Astrocyte (in vitro differentiated cells and primary cell): ENCODE measurements around the gene ABCC4. TPM values are rescaled to one million over a fixed set of nuclear protein-coding genes. Genes with fewer than 3 reads are reported as not detected.

Experiments used
- DNase-seq: peaks from one replicate; pipeline ENCODE4 v3.0.0-alpha.2; 2010; ENCODE audit warnings: low read depth
- FAIRE-seq: peaks from 2 replicates; lab custom pipeline; 2011; peaks lifted over from hg19 to GRCh38; lab: Jason Lieb, UNC
- H2AFZ ChIP-seq: 2 replicates; pipeline ENCODE4 v1.6.0; 2012; ENCODE audit warnings: low read depth, low read length, inconsistent platforms
- H3K27ac ChIP-seq: 2 replicates; pipeline ENCODE4 v1.5.1; 2011; ENCODE audit warnings: low read depth, low read length, inconsistent platforms
- H3K27me3 ChIP-seq: 2 replicates; pipeline ENCODE4 v1.6.0; 2011; ENCODE audit warnings: low read length, inconsistent platforms; ENCODE audit not compliant: insufficient read depth
- H3K36me3 ChIP-seq: 2 replicates; pipeline ENCODE4 v1.5.1; 2011; ENCODE audit warnings: low read length, inconsistent platforms; ENCODE audit not compliant: insufficient read depth
- H3K4me1 ChIP-seq: 2 replicates; pipeline ENCODE4 v1.5.1; 2011; ENCODE audit warnings: low read length, inconsistent platforms; ENCODE audit not compliant: insufficient read depth
- H3K4me2 ChIP-seq: 2 replicates; pipeline ENCODE4 v1.6.0; 2012; ENCODE audit warnings: low read length, inconsistent platforms
- H3K4me3 ChIP-seq: 2 replicates; pipeline ENCODE4 v1.5.1; 2011; ENCODE audit warnings: low read depth, mild to moderate bottlenecking, low read length, inconsistent platforms; ENCODE audit not compliant: insufficient read depth
- H3K79me2 ChIP-seq: 2 replicates; pipeline ENCODE4 v1.6.0; 2012; ENCODE audit warnings: mild to moderate bottlenecking, low read length, inconsistent platforms; ENCODE audit not compliant: insufficient read depth
- H3K9ac ChIP-seq: 2 replicates; pipeline ENCODE4 v1.6.0; 2012; ENCODE audit warnings: mild to moderate bottlenecking, low read length, inconsistent platforms
- H3K9me3 ChIP-seq: 2 replicates; pipeline ENCODE4 v1.5.1; 2012; ENCODE audit warnings: low read depth, mild to moderate bottlenecking, low read length, inconsistent platforms; ENCODE audit not compliant: insufficient read depth
- H4K20me1 ChIP-seq: 2 replicates; pipeline ENCODE4 v1.6.0; 2012; ENCODE audit warnings: low read length, inconsistent platforms; ENCODE audit not compliant: insufficient read depth
- H3K27ac Mint-ChIP-seq: one replicate; pipeline ENCODE4 v1.8.0; 2021; ENCODE audit warnings: mild to moderate bottlenecking, mixed read lengths; ENCODE audit not compliant: unreplicated experiment
- H3K27me3 Mint-ChIP-seq: one replicate; pipeline ENCODE4 v1.8.0; 2021; ENCODE audit warnings: low read depth, mixed read lengths; ENCODE audit not compliant: unreplicated experiment
- H3K36me3 Mint-ChIP-seq: one replicate; pipeline ENCODE4 v1.8.0; 2021; ENCODE audit warnings: low read depth, mixed read lengths; ENCODE audit not compliant: unreplicated experiment
- H3K4me1 Mint-ChIP-seq: one replicate; pipeline ENCODE4 v1.8.0; 2021; ENCODE audit warnings: low read depth, mixed read lengths; ENCODE audit not compliant: unreplicated experiment
- H3K4me3 Mint-ChIP-seq: one replicate; pipeline ENCODE4 v1.8.0; 2021; ENCODE audit warnings: mild to moderate bottlenecking, moderate library complexity, mixed read lengths; ENCODE audit not compliant: unreplicated experiment
- H3K9me3 Mint-ChIP-seq: one replicate; pipeline ENCODE4 v1.8.0; 2021; ENCODE audit warnings: mild to moderate bottlenecking, mixed read lengths; ENCODE audit not compliant: unreplicated experiment
- CTCF ChIP-seq: IDR thresholded peaks from 2 replicates; pipeline ENCODE4 v1.5.1; 2011; ENCODE audit warnings: low read depth, mild to moderate bottlenecking, inconsistent platforms, low read length, moderate library complexity; ENCODE audit not compliant: insufficient read depth
- EZH2 ChIP-seq: IDR thresholded peaks from 2 replicates; pipeline ENCODE4 v1.6.1; 2012; ENCODE audit warnings: mild to moderate bottlenecking, low read length, inconsistent platforms; ENCODE audit not compliant: insufficient read depth
- total RNA-seq: library from RNA; stranded (reverse); gene quantifications from 2 replicates; pipeline ENCODE4 v1.2.1, GENCODE V29; 2021

Gene ABCC4
- total RNA-seq, 1 donor from 2014 or later = 15.6 TPM

- H3K79me2 ChIP-seq = peaks cover 5% of the 10 kb centered on the region
- no peaks in the 10 kb centered on the region for H3K9me3 ChIP-seq
- no peak for FAIRE-seq
- peaks cover 10% of the 10 kb centered on the region for H4K20me1 ChIP-seq
- H3K4me3 ChIP-seq = no peak overlapping the region
- H3K36me3 ChIP-seq = no peaks in the 10 kb centered on the region
- peak; percentile 49 for DNase-seq
- Mint-ChIP-seq H3K36me3 (no peaks in the 10 kb centered on the region), H3K4me3 (no peak overlapping the region), H3K9me3 (no peaks in the 10 kb centered on the region), H3K27ac (no peak overlapping the region), H3K4me1 (no peaks in the 10 kb centered on the region), H3K27me3 (no peaks in the 10 kb centered on the region)
- H3K27me3 ChIP-seq = no peaks in the 10 kb centered on the region
- H2AFZ ChIP-seq = no peak overlapping the region
- peak overlapping the region; percentile 15 for H3K4me2 ChIP-seq
- H3K4me1 ChIP-seq = peaks cover 6% of the 10 kb centered on the region
- no peak for TF ChIP-seq EZH2
- TF ChIP-seq CTCF = no peak
- H3K27ac ChIP-seq = no peak overlapping the region
- H3K9ac ChIP-seq = no peak overlapping the region
Measured at GRCh38 chr13:95289020-95289444, 12.2 kb downstream of the ABCC4 start.

- peaks cover 13% of the 10 kb centered on the region for H3K4me1 ChIP-seq
- H3K36me3 ChIP-seq = no peaks in the 10 kb centered on the region
- H3K27me3 ChIP-seq = no peaks in the 10 kb centered on the region
- H3K9me3 Mint-ChIP-seq = no peaks in the 10 kb centered on the region
- no peak overlapping the region for H3K4me2 ChIP-seq
- H3K36me3 Mint-ChIP-seq = no peaks in the 10 kb centered on the region
- DNase-seq (no peak), FAIRE-seq (no peak)
- no peak overlapping the region for H3K27ac ChIP-seq
- H3K4me1 Mint-ChIP-seq = peaks cover 7% of the 10 kb centered on the region
- H3K4me3 Mint-ChIP-seq = no peak overlapping the region
- no peak for TF ChIP-seq EZH2
- no peak for TF ChIP-seq CTCF
- H3K27me3 Mint-ChIP-seq = no peaks in the 10 kb centered on the region
- no peak overlapping the region for H2AFZ ChIP-seq
- no peaks in the 10 kb centered on the region for H3K9me3 ChIP-seq
- no peak overlapping the region for H3K27ac Mint-ChIP-seq
- H3K79me2 ChIP-seq = peaks cover 6% of the 10 kb centered on the region
- peaks cover 6% of the 10 kb centered on the region for H4K20me1 ChIP-seq
- no peak overlapping the region for H3K4me3 ChIP-seq
- no peak overlapping the region for H3K9ac ChIP-seq
Measured at GRCh38 chr13:95284436-95284835, 16.8 kb downstream of the ABCC4 start.

- H3K79me2 ChIP-seq = peaks cover 12% of the 10 kb centered on the region
- TF ChIP-seq EZH2 (no peak), CTCF (no peak)
- H4K20me1 ChIP-seq = no peaks in the 10 kb centered on the region
- no peak overlapping the region for H3K4me3 Mint-ChIP-seq
- H3K4me2 ChIP-seq = no peak overlapping the region
- H3K4me3 ChIP-seq = no peak overlapping the region
- FAIRE-seq = no peak
- no peaks in the 10 kb centered on the region for H3K36me3 ChIP-seq
- H3K4me1 Mint-ChIP-seq = peaks cover 20% of the 10 kb centered on the region
- H3K27me3 Mint-ChIP-seq = no peaks in the 10 kb centered on the region
- no peak overlapping the region for H3K27ac ChIP-seq
- H3K4me1 ChIP-seq = peaks cover 9% of the 10 kb centered on the region
- no peak overlapping the region for H2AFZ ChIP-seq
- H3K9ac ChIP-seq = no peak overlapping the region
- no peaks in the 10 kb centered on the region for H3K27me3 ChIP-seq
- H3K27ac Mint-ChIP-seq = no peak overlapping the region
- H3K9me3 Mint-ChIP-seq = no peaks in the 10 kb centered on the region
- H3K9me3 ChIP-seq = no peaks in the 10 kb centered on the region
- H3K36me3 Mint-ChIP-seq = no peaks in the 10 kb centered on the region
- DNase-seq = no peak
Measured at GRCh38 chr13:95279016-95279415, 22.2 kb downstream of the ABCC4 start.
